NK-92 treated with Interleukin-12 subunit alpha and Interleukin-12 subunit beta, amount 100 ng/mL, for 24 hours (cell line): ENCODE measurements around the gene JSRP1.

Source experiments
- DNase-seq: peaks from one replicate; lab custom pipeline; 2025; lab: John Stamatoyannopoulos, UW

Gene JSRP1

DNA sequence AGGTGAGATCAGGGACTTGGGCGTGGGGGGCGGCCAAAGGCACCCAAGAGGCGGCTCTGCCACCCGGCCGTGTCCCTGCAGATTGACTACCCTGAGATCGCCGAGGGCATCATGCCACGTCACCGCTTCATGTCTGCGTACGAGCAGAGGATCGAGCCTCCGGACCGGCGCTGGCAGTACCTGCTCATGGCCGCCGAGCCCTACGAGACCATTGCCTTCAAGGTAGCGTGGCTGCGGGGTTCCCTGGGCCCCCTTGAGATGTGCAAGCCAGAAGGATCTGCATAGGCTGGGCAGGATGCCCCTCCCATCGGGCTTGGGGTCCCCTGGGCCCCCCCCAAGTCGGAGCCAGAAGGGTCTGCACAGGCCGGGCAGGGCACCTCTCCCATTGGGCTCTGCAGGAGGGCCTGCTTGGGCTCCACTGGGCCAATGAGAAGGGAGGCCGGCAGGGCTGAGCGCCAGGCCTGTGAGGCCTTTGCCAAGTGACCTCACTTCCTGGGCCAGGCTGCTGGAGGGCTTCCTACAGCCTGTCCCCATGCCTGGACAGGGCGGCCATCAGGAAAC is 9.3 kb downstream of the JSRP1 start:
- DNase-seq = no peak

DNA sequence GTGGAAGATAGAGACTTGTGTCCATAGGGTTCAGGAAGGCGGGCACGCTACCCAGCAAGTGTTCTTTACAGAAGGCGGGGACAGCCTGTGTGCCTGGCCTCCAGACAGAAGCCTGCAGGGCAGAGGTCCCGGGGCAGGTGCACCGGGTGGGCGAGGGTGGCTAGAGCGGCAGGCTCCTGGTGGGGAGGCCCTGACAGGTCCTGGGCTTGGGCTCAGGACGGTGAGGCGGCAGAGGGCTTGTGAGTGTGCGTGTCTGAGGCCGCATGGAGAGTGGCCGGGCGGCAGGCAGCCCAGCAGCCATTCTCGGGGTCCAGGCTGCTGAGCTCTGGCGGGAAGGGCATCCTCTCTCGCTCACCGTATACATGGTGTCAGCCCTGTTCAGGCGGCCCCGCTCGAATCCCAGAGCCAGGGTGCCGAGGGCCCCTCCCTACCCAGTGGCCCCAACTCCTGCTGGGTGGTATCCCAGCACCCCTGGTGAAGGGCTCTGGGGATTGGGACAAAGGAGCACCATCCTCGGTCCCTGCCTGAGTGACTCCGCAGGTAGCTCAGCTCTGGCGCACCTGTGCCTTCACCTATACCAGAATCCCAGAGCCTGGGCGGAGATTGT is 10.1 kb downstream of the JSRP1 start:
- no peak for DNase-seq

DNA sequence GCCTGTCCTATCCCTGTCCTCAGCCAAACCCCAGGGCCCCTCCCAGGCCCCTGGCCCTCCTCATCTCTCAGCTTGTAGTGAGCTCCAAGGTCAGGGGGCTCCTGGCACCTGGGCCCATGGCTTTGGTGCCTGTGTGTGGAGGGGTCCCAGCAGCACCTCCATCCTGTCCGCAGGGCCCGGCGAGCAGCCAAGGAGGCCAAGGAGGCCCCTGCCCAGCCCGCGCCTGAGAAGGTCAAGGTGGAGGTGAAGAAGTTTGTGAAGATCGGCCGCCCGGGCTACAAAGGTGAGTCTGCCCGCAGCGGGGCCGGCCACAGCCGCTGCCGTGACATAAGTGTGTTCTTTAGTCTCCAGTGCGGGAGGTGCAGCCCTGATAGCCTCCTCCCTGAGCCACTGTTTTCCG is 10.9 kb downstream of the JSRP1 start:
- no peak for DNase-seq

GRCh38 chr19:2244486-2244885 is 11.7 kb downstream of the JSRP1 start:
- DNase-seq = no peak

DNA sequence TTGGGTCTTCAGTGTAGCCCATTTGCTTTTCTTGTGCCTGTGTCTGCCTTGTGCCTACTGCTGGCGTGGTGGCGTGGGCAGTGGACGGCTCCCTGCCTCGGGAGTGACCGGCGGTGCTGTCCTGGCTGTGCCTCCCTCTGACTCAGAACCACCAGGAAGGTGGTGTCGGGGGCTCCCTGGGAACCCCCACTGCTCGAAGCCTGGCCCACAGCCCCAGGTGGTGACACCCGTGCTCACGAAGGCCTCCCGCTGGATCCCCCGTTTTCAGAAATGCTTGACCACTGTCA is 12.1 kb downstream of the JSRP1 start:
- DNase-seq = no peak

GRCh38 chr19:2243274-2244124 is 12.7 kb downstream of the JSRP1 start:
- DNase-seq = no peak

DNA sequence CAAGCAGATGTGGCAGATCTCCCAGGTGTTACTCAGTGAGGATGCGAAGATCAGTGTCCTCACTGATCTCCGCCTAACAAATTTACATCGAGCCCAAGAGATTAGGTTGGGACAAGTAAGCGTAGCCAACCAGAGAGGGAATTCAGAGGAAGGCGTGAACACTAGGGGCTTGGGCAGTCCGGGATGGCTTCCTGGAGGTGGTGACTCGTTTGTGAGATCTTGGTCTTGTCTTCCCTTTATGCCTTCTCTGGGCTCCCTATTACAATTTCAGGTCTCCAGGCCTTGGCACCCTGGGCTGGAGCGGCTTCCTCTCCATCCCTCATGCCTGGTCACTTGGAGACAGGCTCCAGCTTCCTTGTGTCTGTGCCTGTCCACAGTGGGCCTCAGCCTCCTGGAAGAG is 13.4 kb downstream of the JSRP1 start:
- no peak for DNase-seq

GRCh38 chr19:2242092-2242537 is 14.1 kb downstream of the JSRP1 start:
- DNase-seq = no peak

DNA sequence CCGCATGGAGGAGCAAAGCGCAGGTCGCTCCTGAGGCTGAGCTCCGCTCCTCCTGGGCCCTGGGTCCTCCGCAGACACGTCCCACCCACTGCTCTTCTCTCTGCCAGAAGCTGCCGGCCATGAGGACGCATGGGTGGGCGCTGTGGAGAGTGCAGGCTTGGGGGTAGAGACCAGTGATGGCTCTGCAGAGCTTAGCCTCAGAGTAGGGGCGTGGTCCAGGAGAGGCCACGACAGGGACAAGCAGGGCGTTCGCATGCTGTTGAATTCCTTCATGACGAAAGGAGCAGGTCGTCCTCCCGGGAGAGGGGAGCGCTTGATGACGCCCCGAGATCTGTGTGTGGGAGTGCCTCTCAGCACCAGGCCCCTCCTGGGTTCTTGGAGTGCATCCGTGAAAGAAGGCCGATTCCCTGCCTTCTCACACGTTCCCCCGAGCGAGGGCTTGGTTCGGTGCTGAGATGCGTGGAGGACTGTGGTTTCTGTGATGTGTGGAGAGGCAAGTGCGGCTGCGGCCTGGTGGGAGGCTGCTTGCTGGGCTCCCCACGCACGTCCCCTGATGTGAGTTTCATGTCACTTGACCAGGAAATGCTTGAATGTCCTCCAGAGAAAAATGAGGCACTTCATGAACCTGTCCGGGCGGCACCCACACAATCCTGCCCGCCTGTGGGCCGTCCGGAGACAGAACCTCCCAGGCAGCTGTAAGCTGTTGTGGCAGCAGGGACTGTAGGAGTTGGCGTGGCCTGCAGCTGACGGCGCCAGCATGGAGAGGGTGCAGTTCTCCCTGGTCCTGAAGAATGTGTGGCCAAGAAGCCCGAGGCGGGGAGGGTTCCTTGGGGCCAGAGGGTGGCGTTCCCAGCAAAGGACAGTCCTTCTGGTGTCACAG is 15.1 kb downstream of the JSRP1 start:
- DNase-seq = no peak

GRCh38 chr19:2239771-2240770 is 16.1 kb downstream of the JSRP1 start:
- DNase-seq = no peak

DNA sequence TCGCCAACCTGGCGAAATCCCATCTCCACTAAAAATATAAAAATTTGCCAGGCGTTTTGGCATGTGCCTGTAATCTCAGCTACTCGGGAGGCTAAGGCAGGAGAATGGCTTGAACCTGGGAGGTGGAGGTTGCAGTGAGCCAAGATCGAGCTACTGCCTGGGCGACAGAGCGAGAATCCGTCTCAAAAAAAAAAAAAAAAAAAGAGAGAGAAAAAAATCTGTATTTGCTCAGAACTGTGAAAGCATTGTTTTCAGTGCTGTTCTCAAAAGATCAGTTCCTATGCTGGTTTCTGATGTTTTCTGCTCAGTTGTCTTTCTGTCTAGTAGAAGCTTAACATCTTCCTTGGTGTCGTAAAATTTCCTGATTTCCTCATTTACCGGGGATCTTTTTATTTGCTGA is 17.0 kb downstream of the JSRP1 start:
- DNase-seq = no peak

DNA sequence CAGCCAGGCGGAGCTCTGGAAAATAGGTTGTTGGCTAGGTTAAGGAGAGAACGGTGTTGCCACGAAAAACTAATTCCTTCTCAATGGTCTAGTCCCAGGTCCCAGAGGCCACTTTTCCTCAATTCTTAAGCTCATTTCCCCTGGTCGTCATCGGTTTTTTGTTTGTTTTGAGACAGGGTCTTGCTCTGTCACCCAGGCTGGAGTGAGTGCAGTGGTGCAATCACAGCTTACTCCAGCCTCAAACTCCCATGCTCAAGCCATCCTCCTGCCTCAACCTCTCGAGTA is 18.4 kb downstream of the JSRP1 start:
- DNase-seq = no peak

DNA sequence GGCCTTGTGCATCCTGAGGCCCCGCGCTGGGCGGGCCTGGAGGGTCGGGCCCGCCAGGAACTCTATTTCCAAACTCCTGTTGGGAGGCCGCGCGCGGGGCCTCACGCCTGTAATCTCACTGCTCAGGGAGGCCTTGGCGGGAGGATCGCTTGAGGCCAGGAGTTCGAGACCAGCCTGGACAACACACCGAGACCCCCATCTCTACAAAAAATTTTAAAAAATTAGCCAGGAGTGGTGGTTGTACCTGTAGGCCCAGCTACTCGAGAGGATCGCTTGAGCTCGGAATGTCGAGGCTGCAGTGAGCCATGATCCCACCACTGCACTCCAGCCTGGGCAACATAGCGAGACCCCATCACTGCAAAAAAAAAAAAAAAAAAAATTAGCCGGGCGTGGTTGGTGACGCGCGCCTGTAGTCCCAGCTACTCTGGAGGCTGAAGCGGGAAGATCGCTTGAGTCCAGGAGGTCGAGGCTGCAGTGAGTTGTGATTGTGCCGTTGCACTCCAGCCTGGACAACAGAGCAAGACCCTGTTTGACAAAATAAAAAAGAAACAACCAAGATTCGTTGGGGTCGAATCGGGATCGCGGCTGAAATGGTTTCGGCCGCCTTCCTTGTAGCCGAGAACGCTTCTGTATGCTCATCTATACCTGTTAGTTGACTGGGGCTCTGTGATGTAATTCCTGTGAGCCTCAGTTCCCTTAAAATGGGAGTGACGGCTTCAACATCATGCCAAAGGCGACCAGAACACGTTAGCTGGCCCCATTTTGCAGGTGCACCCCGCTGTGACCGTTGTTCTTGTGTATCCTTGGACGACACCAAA is 19.0 kb downstream of the JSRP1 start:
- no peak for DNase-seq

GRCh38 chr19:2236314-2237050 is 19.7 kb downstream of the JSRP1 start, which contains the start of the genes PLEKHJ1 and SF3A2:
Gene PLEKHJ1, minus strand, starts transcription at chr19:2236329. Its CDS starts 81 bp downstream, at chr19:2236248.
Gene SF3A2, plus strand, starts transcription at chr19:2236824. Its CDS starts 6,595 bp downstream, at chr19:2243419.
- DNase-seq = peak; percentile 97

DNA sequence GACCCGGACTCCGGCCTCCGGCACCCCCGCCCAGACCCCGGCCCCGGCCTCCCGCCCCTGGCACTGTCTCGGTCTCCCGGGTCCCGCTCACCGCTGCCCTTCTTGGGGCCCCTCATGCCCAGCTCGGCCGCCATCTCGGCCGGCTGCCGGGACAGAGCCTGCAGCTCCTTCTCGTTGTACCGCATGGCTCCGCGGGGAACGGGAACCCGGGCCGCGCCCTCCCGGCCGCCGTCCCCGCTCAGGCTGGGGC is 20.2 kb downstream of the JSRP1 start:
- no peak for DNase-seq

- DNase-seq = no peak
These were observed 20.7 kb downstream of the JSRP1 start for GRCh38 chr19:2235381-2236063.

DNA sequence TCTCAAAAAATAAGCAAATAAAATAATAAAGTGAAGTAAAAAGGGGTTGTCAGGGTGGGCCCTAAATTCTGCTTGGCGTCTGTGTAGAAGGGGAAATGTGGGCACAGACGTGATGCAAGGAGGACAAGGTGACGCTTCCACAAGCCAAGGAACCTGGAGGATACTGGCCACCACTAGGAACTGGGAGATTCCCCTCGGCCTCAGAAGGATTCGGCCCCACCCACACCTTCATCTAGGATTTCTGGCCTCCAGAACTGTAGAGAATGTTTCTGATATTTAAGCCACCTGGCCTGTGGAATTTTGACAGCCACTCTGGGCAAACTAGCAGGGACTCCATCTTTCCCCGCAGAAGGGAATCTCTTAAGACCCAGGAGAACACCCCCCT is 21.2 kb downstream of the JSRP1 start:
- DNase-seq = no peak

DNA sequence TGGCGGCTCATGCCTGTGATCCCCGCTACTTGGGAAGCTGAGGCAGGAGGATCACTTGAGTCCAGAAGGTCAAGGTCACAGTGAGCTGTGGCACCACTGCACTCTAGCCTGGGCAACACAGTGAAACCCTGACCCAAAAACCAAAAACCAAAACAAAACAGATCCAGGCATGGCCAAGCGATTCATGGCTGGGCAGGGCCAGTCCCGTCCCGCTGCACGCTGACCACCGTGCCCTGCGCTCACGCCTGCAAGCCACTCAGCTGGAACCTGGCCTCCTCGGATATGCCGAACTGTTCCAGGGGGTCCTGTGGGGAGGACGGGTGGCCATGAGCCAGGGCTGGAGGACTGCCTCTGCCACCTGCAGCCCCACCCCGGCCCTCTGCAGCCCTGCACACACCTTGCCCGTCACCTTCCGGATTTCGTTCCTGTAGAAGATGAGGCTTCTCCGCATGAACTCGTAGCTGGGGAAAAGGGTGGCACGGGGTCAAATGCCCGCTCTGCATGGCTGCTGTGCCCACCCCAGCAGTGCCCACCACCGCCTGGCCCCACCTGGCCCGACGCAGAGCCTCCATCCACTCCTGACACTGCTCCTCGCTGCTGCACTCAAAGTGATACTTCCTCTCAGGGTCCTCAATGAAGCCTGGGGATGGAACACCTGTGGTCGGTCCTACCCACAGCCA is 22.5 kb downstream of the JSRP1 start:
- no peak for DNase-seq
